IPS DF 19.7 (cell line): ENCODE results near the gene CTRB2.
"Not testable (repeated sequence)": the region's sequence is repeated elsewhere in the genome, so short reads cannot be mapped to it uniquely, and the experiment has no call there.

Experiments
- DNase-seq: peaks from one replicate; pipeline ENCODE4 v3.0.0-alpha.2; 2013; ENCODE audit warnings: low read depth, low spot score

Gene CTRB2

DNA sequence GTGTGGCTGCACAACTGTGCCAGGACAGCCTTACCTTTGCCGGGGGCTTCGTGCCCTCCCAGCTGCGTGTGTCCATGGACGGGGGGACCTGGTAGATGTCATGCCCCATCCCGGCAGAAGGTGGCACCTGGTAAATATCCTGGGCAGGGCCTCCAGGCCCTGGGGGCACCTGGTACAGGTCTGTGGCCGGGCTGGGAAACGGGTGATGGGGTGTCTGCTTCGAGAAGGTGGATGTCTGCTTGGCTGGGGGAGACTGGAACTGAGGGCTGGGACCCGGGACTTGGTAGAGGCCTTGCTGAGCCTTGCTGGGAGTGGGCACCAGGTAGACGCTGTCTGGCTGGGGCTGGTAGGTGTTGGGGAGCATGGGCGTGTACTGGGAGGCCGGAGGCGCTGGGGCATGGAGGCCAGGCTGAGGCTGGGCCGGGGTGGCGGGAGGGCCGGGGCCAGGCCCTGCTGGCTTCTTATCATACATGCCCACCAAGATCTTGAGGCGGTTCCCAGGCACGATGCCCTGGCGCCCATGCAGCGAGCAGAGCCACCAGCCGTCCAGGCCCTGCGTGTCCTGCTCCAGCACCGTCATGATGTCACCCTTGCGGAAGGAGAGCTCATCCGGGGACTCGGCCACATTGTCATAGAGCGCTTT is 35.6 kb upstream of the CTRB2 start:
- DNase-seq, result not testable (repeated sequence)

DNA sequence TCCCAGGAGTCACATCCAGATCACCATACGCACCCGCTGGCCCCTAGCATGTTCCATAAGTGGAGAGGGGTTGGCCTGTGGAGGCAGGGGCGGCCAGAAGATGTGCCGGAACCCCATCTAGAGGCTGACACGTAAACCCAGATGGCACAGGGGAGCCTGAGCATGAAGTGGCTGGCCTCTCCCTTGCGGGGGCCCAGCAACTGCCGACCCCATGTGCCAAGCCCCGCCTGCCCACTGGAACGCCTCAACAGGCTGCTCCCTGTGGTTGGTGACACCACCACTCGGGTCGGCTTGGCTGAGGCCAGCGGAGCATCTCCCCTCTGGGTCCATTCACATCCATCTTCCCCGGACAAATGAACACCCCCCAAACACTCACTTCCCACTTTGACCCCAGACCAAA is 35.0 kb upstream of the CTRB2 start:
- DNase-seq, result no peak

DNA sequence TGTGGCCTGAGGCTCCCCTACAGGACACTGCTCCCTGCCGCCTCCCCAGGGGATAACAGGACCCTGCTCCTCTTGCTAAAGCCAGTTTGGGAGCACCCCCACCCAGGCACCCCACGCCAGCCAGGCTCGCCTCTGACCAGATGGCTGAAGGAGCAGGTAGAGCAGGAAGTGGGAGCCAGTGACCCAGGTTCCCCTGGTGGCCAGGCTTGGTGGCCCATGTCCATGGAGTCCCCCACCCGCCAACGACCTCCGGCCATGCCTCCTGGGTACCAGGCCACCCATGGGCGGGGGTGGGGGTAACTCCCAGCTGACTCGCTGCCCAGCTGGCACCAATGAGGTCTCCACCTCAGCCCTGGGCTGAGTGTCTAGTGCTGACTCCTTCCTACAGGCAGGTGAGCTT is 34.5 kb upstream of the CTRB2 start:
- no peak for DNase-seq

DNA sequence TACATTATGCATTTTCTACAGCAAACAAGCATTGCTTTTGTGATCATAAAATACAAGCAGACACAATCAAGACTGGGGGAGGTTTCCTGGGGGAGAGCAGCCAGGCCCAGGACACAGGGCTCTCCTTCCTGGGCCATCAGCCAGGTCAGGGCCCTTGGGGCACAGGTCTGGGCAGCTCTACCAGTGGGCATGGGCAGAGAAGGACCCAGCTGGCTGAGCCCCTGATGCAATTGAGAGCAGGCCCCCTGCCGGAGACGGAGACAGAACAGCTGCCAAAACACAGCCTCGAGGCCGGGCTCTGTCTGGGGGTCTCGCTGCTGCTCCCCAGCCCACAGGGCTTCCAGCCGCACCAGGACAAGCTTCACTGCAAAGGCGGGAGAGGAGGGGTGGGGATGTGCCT is 33.7 kb upstream of the CTRB2 start:
- DNase-seq, result not testable (repeated sequence)

DNA sequence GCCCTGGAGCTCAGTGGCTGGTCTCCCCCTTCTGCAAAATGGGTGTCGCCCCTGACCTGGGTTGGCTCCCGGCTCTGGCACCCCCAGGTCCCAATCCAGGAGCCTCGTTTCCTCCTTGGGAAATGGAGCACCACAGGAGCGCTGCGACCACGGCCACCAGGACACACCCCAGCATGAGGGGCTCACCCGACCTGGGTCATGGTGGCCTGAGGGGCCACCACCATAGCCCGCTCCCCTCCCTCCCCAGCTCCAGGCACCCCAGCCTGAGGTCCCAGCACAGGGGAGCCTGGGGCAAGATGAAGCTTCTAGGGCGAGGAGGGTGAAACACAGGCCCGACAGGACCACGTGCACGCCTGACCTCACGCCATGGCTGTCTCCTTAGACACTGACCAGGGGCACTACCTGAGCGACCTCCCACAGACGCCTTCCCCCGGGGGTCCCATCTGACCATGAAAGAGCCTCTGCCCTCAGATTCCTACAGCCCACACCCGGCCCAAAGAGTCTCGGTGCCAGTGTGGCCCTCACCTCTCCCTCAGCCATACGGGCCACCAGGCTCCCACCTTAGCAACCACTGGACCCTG is 32.7 kb upstream of the CTRB2 start:
- DNase-seq, result no peak

DNA sequence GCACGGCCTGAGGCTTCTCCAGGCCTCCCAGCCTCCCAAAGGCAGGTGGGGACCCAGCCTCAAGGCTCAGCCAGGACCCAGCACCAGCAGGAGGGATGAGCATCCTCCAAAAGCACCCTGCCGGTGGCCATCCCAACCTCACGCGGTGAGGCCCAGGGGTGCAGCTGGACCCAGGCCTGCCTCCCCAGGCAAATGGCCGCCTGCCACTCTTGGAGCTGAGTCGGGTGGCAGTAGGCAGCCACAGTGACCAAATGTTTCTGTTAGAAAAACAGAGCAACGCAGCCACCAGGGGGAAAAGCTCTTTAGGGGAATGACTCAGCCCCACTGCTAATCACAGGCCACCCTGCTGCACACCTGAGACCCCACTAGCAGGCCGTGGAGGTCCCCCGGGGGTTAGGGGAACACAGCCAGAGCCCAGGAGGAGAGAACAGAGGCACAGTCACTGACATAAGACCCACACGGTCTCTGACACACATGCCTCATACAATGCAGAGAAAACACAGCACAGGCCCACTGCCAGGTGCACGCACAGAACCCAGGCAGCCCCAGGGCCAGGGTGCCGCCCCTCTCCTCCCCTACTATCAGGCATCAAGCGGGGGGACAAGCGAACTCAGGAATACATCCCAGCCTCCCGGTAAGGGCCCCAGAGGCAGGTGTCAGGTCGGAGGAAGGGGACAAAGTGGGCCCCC is 32.0 kb upstream of the CTRB2 start:
- no peak for DNase-seq

DNA sequence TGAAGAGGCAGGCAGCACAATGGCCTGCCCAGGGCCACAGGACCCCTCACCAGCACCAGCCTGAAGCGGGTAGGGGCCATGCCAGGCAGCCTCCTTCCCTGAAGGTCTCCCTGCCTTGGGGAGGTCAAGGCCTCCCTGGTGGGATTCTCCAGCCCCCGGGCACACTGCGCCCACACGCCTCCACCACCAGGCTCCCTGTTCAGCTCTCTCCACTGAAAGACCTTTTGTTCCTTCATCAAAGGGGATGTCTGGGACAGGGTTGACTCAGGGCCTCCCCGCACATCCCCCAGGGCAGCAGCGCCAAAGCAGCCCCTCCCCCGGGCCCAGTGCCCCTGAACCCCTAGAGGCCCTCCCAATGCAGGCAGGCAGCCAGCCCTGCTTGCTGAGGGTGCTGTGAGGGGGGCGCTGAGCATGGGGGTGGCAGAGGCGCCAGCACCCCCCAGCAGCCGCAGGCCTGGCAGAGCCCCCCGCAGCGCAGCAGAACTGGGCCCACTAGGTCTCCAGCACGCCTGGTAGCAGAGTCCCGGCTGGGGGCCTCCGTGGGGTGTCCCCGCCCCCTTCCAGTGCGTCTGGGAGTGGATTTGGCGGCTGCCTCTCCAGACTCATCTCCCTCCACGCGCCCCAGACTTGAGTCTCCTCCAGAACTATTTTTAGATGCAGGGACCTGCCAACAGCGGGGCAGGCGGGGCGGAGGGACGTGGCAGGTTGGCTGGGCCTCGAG is 31.3 kb upstream of the CTRB2 start:
- no peak for DNase-seq

DNA sequence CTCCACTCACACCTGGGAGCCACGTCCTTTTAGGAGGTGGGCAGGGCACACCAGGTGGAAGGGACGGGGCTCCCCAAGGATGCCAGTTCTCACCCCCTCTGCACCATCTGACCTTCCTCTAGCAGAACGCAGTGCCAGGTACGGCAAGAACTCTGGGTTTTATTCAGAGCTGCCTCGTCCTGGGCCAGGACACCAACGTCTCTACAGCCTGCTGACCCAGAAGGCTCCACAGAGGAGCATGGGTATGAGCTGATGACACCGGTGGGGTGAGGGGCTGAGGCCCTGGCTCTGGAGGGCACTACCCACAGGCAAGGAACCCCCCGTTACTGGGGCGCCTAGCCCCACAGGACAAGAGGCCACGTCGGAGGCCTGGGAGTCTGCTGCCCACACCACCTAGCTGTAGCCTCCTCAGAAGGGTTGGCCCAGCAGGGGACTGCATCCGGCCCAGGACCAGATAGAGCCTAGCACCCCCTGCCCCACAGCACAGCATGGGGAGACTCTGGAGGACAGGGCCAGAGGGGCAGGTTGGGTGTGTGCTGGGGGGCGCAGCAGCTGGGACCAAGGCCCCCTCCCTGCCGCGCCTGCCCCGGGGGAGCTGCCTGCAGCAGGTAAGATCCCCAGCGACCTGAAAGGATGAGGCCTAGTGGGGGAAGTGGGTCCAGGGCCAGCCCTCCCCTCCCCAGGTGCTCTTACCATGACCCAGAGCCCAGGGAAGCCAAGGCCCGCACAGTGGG is 30.6 kb upstream of the CTRB2 start:
- DNase-seq, result no peak

DNA sequence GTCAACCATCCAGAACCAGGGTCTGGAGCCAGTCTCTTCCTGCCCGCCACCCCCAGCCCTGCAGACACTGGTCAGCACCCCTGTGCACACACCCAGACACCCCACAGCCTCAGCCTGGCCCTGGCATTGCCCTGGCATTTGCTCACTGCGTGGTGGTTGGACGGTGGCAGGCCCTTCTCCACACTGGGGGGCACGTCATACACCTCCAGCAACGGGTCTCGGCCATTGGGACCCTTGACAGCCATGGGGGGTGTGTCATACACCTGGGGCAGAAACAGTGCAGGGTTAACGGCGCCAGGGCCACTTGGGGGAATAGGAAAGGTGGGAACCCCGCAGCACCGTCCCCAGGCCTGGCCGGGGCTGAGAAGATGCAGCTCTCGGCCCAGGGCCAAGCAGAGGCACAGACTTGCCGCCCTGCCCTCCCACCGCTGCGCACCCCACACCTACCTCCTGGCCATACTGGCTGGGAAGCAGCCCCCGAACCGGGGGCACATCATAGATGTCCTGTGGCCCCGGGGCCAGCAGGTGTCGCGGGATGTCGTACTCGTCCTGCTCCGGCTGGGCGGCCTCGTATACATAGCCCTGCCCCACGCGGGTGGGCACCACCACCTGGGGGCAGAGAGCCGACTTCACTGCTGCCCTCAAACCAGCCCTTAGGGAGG is 29.9 kb upstream of the CTRB2 start:
- no peak for DNase-seq

DNA sequence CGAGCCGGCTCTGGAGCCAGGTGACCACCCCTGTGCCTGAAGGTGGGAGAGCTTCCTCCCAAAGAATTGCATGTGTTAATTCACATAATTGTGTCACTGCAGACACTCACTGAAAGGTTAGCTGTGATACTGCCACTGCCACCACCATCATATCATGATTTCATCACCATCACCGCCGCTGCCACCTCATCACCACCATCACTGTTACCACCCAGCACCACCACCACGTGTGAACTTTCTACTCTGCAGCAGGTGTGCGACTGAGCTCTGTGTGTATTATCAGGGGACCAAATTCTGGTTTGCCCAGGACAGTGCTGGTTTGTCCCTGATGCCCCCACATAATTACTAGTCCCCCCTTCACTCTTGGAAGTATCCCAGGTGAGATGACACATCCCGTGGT is 29.3 kb upstream of the CTRB2 start:
- DNase-seq, result no peak

DNA sequence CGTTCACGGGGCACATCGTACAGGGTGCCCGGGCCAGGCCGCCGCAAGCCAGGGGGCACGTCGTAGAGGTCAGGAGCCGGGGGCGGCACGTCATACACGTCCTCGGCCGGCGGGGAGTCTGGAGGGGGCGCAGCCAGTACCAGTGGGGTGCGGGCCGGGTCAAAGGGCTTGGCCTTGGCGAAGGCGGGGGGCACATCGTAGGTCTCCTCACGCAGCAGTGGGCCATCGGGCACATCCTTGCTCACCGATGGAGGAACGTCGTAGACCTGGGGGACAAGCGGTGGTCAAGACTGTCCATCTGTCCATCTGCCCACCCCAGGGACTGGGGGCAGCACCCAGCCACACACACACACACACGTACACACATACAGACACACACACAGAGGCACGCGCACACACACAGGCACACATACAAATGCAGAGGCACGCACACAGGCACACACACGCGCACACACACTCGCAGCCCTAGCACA is 28.8 kb upstream of the CTRB2 start:
- no peak for DNase-seq

DNA sequence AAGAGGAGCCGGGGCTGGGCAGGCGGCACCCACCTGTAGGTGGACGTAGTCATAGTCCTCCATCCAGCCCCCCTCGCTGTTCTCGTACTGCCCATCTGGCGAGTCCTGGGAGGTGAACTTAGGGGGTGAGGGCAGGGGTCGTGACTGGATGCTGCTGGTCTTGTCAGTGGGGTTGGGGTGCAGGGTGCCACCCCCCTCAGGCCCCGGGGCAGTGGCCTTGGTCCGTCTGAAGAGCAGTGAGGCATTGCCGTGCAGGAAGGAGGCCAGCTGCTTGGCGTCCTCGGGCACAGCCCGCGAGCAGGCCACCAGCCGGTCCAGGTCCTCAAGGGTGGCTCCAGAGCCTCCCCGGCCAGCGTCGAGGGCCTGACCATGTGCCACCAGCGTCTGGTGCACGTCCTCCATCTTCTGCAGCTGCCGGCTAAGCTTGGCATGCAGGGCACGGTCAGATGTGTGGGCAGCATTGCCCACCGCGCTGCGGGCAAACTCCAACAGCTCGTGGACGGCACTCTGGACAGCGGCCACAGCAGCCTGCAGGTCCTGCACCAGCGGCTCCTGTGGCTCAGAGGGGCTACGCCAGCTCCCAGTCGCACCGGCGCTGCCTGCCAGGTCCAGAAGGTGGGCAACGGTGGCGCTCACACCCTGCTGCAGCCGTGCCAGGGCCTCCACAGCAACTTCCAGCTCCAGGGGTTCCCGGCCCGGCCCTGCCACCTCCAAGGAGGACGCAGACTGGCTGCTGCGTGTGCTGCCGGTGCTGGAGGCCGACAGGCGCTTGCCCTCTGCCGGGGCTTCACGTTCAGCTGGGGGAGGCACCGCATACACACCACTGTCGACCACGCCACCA is 28.1 kb upstream of the CTRB2 start:
- DNase-seq, result no peak

DNA sequence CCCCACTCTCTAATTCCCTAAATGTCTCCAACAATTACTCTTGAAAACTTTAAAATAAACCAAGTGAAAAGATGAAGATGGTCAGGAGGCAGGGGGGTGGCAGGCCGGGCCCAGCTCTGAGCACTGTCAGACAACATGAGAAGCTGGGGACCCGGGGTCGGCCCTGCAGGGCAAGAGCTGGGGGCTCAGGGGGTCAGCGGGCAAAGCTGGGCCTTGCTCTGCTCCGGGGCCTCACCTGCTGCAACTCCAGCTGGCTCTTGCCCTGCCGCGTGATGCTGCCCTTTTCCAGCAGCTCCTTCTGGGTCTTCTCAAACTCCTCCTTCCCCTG is 26.6 kb upstream of the CTRB2 start:
- no peak for DNase-seq

DNA sequence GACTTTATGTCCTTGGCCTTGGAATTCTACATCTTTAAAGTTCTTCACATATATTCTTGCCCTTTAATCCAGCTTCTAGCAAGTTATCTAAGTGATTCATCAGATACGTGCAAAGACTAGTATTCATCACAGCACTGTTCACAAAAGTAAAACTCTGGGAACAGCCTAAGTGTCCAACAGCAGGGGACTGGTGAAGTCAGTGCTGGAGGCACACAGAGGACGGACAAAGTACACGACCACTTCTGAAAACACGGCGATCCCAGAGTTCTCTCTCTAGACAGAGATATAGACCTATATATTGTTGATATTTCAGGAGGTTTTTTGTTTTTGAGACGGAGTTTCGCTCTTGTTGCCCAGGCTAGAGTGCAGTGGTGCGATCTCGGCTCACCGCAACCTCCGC is 24.6 kb upstream of the CTRB2 start:
- no peak for DNase-seq

DNA sequence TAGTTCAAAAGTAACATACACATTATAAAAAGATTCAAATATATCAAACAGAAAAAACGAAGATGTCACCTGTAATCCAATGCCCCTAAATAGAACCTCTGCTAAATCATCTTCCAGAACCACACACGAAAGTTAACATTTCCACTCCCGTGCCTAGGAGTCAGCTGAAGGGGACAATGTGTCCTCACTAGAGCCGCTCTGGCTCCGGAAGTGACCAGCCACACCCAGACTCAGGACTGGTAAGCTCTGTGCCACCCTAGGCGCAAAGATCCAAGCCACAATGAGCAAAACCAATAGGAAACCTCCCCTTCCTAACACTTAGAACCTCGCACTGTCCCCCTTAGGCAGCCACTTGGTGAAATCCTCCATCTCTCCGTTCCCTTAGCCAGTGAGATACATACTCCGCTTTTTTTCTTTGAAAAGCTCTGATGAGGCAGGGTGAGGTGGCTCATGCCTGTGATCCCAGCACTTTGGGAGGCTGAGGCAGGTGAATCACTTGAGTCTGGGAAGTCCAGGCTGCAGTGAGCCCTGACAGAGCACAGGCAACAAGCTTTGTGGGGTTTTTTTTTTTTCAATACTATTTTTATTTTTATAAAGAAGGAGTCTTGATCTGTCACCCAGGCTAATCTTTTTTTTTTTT is 23.6 kb upstream of the CTRB2 start:
- DNase-seq, result no peak

DNA sequence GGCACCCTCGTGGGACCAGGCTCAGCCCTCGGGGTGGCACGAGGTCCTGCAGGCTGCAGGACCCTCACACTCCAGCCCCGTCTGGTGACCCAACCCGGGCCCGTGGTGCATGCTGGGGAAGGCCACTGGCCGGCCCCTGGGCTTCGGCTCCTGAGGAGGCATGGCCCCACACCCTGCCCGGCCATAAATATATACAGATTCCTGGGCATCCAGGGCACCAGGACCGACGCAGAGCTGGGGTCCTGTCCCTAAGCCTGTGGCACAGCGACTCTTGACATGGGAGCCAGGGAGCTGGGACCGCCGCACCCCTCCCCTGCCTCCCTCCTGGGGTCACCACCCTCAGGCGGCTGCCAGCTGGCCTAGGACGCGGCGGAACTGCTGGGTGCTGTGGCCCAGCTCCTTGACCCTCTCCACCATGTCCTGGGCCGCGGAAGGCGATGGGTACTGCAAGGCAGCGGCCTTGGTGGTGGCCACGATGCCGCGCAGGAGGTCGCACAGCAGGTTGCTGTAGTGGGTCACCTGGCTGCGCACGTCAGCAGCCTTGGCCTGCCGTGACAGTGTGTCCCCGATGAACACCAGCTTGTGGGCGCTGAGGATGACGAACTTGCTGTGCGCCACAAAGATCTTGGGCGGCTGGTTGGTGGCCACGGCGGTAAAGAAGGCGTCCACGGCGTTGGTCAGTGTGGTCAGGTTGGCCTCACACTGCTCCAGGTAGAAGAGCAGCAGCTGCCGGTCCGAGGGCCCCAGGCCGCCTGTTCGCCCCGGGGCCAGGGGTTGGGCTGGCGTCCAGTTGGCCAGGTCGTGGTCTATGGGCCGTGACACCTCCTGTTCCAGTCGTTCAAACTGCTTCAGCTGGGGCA is 22.4 kb upstream of the CTRB2 start:
- no peak for DNase-seq

DNA sequence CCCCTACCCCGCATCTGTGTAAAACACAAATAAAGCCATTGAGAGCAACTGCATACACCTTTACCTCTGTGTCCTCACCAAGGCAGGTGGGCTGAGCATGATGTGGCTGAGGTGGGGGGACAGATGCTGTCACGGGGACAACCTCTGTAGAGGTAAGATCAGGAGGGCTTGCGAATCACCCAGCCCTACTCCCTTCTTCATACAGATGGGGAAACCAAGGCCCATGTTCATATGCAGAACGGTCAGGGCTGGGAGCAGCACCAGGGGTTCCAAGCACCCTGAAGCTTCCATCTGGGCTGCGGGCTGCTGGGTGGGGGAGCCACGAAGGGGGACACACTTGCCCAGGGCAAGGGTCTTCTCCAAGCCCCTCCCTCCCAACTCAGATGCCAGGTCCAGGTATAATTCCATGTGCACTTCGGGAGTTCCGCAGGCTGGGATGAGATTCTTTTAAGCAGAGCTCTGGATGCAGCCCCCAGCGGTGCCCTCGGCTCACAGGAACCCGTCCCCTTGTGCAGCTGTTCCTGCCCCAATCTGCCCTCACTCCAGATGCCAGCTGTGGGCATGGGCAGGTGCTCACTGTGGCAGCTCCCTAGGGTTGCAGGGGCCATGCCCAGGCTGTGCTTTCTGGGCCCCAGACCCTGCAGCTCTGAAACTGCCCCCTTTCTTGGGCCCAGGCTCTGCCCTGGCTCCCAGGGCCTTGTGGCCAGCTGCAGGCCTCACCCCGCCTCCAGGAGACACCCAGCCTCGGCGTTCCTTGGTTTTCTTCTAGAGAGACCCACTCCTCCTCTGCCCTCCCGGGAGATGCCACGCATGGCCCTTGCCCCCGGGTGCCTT is 21.4 kb upstream of the CTRB2 start:
- no peak for DNase-seq
